Muscle of arm (tissue), 12 donors: ENCODE data around the gene S100A10. TPM values are rescaled to one million over a fixed set of nuclear protein-coding genes. Genes with fewer than 3 reads are reported as not detected.
A peak's percentile ranks its signal among the peaks of the same experiment; 100 is the strongest.

Source experiments
- DNase-seq: peaks from one replicate; pipeline ENCODE4 v3.0.0-alpha.2; 2013
- polyA plus RNA-seq, 12 donors: library from polyadenylated mRNA; unstranded; fragments of 120-200 nt; gene quantifications; one replicate each; pipeline ENCODE4 v1.2.1, GENCODE V29; 2013; ENCODE audit not compliant: insufficient read length in 12 of 12

S100A10 gene
- polyA plus RNA-seq, 12 donors: 174 to 624 (median 240) TPM; not detected in 1

GRCh38 chr1:151939779-151940178, 53.9 kb downstream of the S100A10 start:
- no peak for DNase-seq

- DNase-seq: no peak
These were observed 54.5 kb downstream of the S100A10 start for GRCh38 chr1:151939141-151939540.

GRCh38 chr1:151936653-151937052, 57.0 kb downstream of the S100A10 start:
- DNase-seq: no peak

- no peak for DNase-seq
These were observed 57.6 kb downstream of the S100A10 start for GRCh38 chr1:151935894-151936602.

DNA sequence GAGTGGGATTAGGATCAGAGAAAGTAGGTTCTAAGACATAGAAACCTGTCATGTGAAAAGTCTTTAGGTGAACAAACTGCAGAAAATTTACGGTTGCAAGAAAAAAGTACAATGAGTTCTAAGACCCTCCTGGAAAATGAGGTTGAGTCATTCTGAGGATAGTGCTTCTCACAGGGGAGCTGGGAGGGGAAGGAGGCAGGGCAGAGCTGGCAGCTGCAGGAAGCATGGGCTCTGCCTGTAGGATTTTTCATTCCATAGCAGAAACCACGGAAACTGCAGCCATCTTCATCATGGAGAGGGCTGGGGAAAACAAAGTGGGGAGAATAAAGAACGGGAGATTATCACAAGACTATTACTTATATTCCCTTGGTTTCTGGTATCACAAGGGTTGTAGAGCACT, 58.5 kb downstream of the S100A10 start:
- DNase-seq: no peak

DNA sequence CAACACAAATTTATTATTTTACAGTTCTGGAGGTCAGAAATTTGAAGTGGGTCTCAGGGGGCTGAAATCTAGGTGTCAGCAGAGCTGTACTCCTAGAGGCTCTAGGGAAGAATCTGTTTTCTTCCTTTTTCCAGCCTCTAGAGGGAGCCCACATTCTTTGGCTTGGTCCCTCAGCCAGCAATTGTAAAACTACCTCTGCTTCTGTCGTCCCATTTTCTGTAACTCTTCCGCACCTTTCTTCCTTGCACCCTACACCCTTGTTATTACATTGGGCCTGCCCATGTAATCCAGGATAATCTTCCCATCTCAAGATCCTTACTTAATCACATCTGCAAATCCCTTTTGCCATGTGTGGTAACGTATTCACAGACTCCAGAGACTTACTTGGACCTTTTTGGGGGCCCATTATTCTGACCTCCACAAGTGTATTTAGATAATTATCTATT, 59.6 kb downstream of the S100A10 start:
- DNase-seq: peak; percentile 79

Other genes with a start within 250 kb of the S100A10 start
- 10 to 100 TPM in 11 of 12 donors, not detected in 1; 53.7 to 91.3 (median 75.7) TPM for gene MRPL9, start 230.4 kb downstream of the S100A10 start, polyA plus RNA-seq
- gene TDRKH, start 203.4 kb downstream of the S100A10 start, polyA plus RNA-seq: 1 to 10 TPM in 10 of 12 donors, not detected in 2; 3.5 to 6.0 (median 4.3) TPM
- under 1 TPM in 10 of 12 donors, not detected in 2; 0.07 to 0.67 (median 0.33) TPM for gene LINGO4, start 188.4 kb downstream of the S100A10 start, polyA plus RNA-seq
- gene RORC, start 162.1 kb downstream of the S100A10 start, polyA plus RNA-seq: 10 to 100 TPM in 2 of 12 donors, 1 to 10 TPM in 9, not detected in 1; 1.8 to 12.2 (median 6.2) TPM
- under 1 TPM in 7 of 12 donors, not detected in 5; 0.09 to 0.62 (median 0.22) TPM for gene C2CD4D, start 154.0 kb downstream of the S100A10 start, polyA plus RNA-seq
- gene THEM5, start 140.1 kb downstream of the S100A10 start, polyA plus RNA-seq: 10 to 100 TPM in 1 of 12 donors, 1 to 10 TPM in 2, under 1 TPM in 7, not detected in 2; 0.35 to 11.0 (median 0.62) TPM
- 10 to 100 TPM in 11 of 12 donors, not detected in 1; 11.6 to 24.9 (median 16.5) TPM for gene THEM4, start 84.3 kb downstream of the S100A10 start, polyA plus RNA-seq
- 100 to 1,000 TPM in 11 of 12 donors, not detected in 1; 136 to 469 (median 213) TPM for gene S100A11, start 43.1 kb upstream of the S100A10 start, polyA plus RNA-seq
- not detected for gene TCHHL1, start 95.2 kb upstream of the S100A10 start, polyA plus RNA-seq
- under 1 TPM in 6 of 12 donors, not detected in 6; 0.04 to 0.14 (median 0.06) TPM for gene TCHH, start 121.6 kb upstream of the S100A10 start, polyA plus RNA-seq
- not detected for gene RPTN, start 165.4 kb upstream of the S100A10 start, polyA plus RNA-seq
- under 1 TPM in 9 of 12 donors, not detected in 3; 0.05 to 0.95 (median 0.16) TPM for gene HRNR, start 230.3 kb upstream of the S100A10 start, polyA plus RNA-seq